LoVo (cell line): ENCODE data around the gene PRPF6.

Experiments used
- DNase-seq: peaks from one replicate; pipeline ENCODE4 v3.0.0-alpha.2; 2016; ENCODE audit warnings: low spot score

The PRPF6 gene

DNA sequence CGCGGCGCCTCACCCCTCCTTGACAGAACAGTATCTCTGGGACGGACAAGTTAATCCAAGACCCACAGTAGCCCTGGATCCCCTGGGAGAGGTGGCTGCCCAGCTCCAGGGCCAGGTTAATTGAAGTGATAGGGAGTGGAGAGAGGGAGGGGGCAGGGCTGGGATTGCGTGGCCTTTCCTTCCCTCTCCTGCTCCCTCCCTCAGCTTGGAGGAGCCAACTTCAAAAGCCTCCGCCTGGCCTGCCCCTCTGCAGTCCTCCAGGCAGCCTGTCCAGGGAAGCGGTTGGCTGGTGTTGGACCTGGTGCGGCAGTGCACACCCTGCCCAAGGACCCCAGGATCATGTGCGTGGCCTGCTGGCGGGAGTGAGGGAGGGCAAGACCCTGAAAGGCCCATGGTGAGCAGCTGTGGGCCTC, 55.0 kb downstream of the PRPF6 start, which contains the start of gene C20orf204:
Gene C20orf204, plus strand, starts transcription at position 250 of the 413 bp plus-strand sequence. Its CDS starts 142 bp downstream, at position 392.
- DNase-seq = no peak

DNA sequence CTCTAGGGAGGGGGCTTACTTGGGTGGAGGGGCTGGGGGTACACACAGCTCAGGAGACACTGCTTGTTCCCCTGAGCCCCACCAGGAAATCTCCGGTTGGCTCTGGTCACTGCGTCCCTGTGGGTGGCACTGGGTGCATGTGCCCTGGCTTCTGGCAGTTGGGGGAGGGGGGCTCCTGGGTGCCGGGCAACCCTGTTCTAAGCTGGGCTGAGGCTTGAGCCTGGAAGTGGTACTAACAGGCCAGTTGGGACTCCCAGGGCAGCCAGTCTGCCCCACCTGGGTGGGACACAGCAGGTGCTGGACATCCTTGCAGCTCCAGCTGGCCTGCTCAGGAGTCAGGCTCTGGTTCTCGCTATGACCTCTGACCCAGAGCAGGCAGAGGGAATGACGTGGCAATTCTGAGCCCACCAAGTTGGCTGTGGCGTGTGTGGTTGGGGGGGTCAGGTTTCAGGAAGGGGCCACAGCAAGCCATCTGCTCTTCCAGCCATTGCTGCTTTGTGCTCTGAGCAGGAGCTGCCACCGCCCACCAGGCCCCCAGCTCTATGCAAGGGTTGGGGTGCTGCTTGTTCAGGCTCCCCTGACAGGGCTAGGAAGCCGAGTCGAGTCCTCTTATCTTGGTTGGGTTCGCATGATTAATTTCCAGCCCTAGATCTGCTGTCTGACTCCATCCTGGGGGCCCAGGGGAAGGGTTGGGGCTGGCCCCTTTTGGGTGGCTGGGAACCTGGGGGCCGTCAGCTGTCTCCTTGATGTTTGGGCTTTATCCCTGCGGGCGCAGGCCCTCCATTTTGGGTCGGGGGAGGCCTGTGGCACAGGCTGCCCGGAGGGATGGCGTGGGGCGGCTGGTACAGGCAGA, 55.6 kb downstream of the PRPF6 start:
- DNase-seq = no peak

DNA sequence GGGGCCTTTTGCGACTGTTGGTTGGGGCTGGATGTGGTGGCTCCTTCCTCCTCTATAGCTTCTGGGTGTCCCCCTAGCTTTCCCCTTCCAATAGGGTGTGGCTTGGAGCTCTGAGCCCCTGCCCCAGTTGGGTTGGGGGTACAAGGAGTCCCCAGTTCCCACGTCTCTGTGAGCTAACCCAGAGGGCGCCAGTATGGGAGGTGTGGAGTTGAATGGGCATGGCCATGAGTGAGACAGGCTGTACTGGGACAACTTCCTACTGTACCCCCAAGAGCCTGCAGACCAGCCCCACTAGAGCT, 56.2 kb downstream of the PRPF6 start:
- no peak for DNase-seq

DNA sequence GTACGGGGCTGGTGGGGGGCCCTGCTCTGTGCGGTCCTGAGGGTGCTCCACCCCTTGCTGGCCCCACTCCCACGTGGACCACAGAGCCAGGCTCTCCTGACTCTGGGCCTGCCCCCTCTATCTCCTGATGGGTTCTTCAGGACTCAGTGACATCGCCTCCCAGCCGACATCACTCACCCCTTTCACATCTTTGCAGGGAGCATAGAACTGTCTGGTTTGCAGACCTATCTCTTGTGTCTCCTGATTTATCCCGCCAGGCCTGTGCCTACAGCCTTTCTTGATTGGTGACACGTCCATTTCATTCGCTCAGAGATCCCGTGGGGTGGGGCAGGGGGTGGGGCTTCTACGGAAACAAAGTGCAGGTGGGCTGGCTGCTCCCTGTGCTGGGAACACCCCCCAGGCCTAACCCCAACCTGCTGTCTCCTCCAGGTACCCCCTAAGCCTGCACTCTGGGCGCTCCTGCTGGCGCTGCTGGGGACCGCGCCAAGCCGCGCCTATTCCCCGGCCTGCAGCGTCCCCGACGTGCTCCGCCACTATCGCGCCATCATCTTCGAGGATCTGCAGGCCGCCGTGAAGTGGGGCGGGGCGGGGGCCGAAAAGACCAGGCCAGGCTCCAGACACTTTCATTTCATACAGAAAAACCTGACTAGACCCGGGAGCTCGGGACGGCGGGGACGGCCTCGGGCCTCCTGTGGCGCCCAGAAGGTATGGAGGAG, 56.7 kb downstream of the PRPF6 start:
- DNase-seq = no peak

DNA sequence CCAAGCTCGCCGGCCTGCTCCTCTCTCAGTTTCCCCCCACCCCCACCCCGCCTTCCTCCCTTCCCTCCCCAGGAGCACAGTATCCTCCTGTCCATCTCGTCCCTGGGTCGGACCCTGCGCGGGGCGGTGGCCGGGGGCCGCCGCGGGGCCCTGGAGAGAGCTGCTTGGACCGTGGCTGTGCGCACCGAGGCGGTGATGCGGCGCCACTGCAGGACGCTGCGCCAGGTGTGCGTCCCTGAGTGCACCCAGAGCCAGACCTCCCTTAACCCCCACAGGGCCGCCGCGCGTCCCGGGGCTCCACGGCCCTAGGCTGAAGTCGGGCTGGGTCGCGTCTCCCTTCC, 57.3 kb downstream of the PRPF6 start:
- DNase-seq = no peak

DNA sequence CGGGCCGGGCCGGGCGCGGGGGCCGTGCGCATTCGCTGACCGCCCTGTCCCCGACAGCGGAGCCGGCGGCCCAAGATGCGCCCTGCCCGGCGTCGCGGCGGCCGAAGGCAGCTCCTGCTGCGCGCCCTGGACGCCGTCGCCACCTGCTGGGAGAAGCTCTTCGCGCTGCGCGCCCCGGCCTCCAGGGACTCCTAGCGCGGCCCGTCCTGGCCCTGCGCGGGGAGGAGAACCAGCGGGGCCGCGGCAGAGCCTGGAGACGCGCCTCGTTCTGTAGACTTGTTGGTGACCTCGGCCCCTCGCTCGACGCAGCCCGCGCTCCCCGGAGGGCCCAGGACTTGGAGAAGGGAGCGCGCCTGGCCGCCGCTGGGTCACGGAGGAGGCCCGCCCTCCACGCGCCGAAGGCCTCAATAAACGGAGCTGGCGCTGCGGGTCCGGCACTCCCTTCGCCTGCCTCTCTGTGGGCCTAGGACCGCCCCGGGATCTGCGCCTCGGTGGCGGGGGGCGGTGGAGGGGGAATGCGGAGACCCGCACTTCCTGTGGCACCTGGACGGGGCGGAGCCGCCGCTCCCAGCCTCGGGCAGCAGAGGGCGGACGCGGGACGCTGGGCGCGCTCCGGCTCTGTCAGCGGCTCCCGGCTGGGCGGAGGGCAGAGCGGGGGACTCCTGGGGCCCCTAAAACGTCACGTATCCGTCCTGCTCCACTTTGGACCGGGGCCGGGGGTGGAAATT, 57.8 kb downstream of the PRPF6 start:
- peak; percentile 72 for DNase-seq

DNA sequence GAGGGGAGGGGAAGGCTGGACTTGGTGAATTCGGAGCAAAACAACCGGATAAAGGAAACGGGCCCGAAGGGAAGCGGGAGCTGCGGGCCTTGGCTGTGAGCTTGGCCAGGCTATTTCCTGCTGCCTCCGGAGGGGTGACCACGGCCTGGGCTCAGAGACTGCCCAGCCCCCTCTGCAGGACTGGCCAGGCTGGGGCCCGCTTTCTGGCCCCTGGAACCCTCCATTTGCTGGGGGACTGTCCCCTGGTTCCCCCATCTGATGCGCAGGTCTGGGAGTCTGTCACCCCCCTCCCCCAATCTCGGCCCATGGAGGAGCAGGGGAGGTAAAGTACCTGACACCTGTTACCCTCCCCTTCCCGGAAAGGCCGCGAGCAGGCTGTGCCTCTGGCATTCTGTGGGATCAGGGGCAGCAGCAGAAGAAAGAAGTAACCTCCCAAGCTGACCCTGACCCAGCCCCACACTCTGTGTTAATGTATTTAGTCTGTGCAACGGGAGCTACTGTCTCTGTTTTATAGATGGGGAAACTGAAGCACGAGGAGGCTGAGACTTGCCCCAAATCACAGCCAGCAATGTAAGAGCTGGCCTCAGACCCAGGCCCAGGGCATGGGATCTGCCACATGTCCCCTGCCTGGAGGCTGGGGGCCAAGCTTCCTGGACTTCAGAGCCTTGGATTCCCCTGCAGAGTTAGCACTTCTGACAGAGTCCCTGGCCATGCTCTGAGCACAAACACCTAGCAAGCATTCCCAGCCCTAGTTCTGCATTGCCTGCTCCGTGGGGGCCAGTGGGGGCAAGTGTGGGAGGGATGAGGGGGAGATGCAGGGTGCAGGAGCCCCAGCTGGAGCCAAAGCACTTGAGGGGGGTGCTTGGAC, 58.6 kb downstream of the PRPF6 start:
- no peak for DNase-seq

DNA sequence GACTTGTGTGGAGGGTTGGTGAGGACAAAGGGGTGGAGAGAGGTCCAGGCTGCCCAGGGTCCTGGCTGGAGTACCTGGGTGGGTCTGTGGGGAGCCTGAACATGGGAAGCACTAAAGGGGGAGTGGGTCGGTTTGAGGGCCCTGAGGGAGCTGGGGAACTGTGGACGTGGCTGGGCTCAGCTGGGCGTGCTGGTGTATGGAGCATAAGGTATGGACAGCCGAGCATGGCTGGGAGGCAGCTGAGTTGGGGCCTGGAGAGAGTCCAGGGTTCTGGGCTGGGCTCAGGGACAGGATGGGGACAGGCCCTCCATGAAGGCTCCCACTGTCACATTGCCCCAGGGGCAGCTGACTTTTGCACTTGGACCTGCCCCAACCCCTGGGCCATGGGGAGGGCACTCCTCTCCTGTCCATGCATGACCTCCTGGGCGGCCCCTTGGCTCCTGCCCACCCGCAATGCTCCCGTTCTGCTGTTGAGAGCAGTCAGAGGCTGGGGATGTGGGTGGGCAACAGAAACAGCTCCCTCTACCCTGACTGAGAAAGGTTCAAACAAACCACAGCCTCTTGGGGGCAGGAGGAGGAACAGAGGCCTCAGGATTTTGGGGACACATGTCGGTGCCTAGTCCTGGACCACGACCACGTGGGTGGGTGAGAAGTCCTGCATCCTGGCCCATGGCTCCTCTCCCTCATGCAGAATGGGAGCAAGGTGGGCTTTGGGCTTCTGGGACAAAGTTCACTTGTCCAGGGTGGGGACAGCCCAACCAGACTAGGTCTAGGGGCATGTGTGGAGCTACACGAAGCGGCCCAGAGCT, 59.5 kb downstream of the PRPF6 start:
- no peak for DNase-seq

DNA sequence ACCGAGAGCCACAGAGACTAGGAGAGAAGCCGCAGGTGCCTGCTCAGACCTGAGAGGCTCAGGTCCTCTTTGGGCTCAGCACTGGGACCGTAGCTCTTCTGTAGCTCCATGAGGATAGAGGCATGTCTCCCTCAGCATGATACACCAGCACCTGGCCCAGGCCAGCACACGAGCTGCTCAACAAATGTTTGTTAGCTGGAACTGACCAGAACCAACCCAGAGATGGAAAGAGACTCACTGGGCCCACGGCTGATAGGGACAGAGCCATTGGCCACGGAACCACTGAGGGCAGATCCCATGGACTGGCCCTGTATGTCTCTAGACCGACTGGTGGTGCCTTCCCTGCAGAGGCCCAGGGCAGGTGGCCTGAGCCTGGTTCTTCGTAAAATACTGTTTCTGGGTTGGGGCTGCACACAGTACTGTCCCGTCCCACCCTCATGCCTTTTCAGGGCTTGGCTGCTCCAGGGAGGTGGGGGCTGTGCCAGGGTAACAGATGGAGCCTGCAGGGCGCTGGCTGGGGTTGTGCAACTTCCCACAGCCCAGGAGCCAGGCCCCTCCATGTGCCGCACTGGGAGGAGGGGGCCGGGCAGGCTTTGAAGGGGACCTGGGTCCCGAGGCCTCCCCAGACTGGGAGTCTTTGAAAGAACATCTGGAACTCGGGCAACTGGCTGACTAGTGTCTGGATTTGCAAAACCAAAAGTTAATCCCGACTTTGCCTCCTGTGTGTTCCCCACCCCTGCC, 60.3 kb downstream of the PRPF6 start:
- no peak for DNase-seq

DNA sequence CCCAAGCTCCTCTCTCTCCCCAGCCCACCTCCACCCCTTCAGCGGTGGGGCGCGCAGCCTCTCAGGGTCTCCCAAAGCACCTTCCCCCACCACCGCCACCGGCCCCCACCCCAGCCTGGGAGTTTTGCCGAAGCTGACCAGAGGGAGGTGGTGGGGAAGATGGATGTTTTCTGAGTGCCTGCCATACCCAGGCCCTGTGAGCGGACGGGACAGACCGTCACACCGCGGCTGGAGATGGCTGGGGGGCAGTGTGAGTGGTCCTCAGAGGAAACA, 60.8 kb downstream of the PRPF6 start:
- DNase-seq = no peak

DNA sequence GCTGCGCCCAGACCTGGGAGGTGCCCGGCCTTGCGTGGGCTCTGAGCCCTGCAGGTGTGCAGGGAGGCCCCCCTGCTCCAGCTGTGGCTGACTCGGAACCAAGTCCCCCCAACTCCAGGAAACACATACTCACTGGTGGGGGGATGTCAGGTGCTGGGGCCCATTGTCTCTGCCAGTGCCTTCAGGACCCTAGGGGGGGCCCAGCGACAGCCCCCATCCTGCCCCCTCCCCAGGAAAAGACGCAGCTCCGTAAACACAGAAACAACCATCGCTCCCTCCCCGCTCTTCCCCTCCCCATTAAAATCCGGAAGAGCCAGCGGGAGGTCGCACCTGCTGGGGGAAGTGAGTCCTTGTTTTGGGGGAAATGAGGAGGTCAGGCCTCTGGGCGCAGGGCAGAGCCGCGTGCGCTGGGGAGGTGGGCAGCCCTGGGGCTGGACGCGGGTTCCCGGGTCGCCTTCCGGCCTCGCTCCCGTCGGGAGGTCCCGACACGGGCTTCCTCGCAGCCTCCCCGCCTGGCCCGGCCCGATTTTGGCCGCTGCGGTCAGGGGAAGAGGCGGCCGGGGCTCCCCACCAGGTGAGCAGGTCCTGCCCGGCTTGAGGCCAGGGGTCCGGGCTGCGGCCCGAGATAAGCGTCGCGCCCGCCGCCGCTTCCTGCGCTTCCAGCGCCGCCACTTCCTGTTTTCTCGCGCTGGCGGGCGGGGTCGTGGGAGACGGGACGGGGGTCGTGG, 61.3 kb downstream of the PRPF6 start:
- no peak for DNase-seq

DNA sequence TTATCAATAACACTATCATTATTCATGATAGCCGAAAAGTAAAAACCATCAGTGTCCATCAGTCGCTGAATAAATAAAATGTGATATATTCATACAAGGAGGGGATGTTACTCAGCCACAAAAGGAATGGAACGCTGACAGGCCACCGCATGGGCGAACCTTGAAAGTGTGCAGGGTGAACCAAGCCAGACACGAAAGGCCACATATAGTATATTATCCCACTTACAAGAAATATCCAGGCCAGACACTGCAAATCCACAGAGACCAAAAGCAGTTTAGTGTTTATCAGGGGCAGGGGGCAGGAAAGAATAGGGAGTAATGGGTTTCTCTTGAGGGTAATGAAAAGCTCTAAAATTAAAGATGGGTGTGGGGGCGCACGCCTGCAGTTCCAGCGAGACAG, 62.8 kb downstream of the PRPF6 start:
- no peak for DNase-seq

DNA sequence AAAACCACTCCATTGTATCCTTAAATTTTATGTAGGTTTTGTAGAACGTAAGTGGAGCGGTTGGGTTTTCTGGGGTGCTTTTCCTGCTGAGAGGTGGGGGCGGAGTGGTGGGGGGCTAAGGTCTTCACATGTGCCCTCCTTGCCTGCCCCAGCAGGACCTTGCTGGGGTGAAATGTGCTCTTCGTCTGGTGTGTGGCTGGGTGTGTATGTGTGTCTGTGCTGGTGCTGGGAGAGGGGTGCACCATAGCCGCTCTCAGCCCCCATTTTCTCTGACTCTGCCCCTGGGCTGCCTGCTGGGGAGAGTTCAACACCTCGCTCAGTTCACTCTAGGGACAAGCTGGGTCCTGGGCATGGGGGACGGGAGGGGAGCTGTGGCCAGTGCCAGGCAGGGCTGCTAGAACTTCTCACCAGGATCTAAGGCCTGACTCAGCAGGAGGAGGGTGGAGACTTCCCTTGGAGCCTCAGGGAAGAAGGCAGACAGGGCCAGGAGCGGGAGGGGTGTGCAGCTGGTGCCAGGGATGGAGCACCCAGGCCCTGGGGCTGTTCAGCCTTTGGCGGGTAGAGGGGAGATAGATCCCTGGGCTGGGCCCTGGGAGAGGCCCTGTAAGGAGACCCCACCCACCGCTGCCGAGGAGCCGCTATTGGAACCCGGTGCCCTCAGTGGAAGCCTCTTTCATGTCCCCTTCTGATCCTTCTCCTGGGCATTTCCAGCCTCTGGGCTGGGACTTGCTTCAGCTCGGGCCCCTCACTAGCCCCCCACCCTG, 63.7 kb downstream of the PRPF6 start:
- no peak for DNase-seq

DNA sequence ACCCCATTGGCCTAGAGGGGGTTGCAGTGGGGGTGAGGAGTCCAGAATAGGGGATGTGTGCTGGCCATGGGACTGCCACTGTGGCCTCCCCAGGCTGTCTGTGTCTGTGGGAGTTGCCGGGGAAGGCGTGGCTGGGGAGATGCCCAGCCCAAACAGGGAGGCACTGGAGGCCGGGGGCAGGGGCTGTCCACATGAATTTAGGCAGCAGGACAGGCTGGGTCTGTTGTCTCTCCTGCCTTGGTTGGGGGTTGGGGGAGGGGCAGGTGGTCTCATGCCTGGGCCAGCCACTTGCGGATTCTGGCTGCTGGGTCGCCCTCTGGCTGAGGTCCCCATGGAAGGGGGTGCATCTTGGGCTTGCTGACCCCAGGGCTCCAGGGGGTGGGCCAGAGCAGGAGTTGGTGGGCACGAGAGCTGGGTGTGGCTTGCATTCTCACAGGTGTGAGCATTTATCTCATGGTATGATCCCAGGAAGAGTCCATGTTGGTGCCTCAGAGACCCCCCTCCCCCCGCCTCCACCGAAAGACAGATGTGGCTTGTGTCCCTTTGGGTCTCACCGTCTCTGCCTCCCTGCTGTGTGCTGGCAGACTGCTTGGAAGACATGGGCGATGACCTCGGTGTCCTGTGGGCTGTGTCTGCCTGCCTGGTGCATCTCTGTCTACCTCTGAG, 64.5 kb downstream of the PRPF6 start:
- no peak for DNase-seq

DNA sequence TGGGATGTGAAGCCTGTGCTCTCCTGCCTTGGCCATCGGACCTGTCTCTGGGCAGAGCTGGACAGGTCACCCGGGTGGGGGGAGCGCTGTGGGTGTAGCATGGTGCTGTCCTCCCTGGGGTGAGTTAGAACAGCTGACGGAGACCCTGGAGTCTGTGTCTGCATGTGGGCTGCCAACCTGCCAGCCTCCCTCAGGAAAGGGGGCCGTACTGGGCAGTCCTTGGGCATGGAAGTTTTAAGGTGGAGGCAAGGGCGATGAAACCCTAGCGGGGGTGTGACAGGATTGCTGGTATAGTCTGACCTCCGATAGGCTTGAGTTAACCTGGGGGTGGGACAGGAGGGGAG, 66.1 kb downstream of the PRPF6 start:
- DNase-seq = no peak

DNA sequence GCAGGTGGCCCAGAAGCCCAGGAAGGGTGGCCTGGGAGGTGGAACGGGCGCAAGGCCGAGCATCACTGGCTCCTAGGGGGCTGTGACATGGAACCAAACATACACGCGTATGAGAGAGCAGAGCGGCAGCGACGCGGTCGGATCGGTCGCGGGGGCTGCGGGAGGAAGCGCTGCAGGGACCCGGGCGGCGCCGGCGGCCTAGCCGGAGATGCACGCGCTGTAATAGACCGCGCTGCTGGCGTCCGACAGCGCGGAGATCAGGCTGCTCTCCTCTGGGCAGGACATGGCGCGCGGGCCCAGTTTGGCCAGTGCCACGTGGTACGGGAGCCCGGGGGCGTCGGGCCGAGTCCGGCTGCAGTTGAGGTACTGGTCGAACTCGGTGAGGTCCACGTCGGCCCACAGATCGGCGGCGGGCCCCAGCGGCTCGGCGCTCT, 67.1 kb downstream of the PRPF6 start:
- no peak for DNase-seq

DNA sequence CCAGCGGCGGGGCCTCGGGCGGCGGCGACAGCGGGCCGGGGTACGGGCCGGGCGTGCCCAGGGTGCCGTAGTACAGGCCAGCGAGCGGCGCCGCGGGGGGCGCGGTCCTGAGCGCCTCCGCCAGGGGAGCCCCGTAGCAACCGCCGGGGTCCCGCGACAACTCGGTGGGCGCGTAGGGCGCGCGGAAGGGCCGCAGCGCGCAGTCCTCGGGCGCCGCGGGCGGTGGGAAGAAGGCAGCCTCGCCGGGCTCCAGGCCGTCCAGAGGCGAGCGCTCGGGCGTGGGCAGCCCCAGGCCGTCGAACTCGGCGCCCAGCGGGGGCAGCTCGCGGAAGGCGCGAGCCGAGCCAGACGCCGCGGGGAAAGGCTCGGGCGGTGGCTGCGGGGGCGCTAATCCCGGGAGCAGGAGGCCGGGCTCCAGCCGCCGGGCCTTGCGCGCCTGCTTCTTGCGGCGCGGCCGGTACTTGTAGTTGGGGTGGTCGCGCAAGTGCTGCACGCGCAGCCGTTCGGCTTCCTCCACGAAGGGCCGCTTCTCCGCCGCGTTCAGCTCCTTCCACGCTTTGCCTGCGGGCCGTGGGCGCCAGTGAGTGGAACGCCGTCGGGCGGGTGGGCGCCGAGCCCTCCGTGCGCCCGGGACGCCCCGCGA, 67.6 kb downstream of the PRPF6 start:
- DNase-seq = no peak
